Measurements from ENCODE around the gene CTSH.

DNA sequence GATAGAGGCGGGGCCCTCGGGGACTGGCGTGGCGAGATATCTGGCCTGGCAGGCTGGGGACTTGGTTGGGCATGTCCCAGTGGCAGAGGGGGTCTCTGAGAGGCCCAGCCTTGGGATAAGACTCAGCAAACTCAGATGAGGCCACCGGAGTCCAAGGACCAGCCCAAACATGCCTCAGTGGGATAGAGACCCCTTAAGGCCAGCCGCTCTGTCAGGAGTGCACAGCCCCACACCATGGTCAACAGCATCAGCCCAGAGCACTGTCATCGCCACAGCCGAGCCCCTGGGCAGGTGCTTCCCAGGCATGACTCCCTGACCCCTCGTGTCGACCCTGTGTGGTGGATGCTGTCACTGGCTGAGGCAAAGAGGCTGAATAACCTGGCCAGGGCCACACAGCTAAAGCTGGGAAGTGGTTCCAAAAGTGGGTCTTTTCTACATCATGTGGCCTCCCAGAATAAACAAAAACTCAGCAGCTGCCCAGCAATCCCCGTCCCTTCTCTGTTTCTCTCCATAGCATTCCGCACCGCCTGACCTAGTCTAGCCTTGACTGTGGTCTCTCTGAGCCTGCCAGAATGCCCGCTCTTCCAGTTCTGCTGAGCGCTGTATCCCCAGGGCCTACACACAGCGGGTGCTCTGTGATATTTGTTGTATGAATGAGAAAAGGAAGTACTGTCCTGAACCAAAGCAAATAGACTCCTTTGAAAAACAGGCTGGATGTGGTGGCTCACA, 15.1 kb downstream of the CTSH start:
- no peak for TF ChIP-seq POLR2A (IDR thresholded peaks at IDR 0.05)
- TF ChIP-seq, protein P1, sequence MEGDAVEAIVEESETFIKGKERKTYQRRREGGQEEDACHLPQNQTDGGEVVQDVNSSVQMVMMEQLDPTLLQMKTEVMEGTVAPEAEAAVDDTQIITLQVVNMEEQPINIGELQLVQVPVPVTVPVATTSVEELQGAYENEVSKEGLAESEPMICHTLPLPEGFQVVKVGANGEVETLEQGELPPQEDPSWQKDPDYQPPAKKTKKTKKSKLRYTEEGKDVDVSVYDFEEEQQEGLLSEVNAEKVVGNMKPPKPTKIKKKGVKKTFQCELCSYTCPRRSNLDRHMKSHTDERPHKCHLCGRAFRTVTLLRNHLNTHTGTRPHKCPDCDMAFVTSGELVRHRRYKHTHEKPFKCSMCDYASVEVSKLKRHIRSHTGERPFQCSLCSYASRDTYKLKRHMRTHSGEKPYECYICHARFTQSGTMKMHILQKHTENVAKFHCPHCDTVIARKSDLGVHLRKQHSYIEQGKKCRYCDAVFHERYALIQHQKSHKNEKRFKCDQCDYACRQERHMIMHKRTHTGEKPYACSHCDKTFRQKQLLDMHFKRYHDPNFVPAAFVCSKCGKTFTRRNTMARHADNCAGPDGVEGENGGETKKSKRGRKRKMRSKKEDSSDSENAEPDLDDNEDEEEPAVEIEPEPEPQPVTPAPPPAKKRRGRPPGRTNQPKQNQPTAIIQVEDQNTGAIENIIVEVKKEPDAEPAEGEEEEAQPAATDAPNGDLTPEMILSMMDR (IDR thresholded peaks at IDR 0.05) = no peak
